SHP77 (cell line): ENCODE results near the gene KLHL13.
"Not testable (repeated sequence)": the region's sequence is repeated elsewhere in the genome, so short reads cannot be mapped to it uniquely, and the experiment has no call there.

ENCODE experiments used
- DNase-seq, 2 experiments: peaks; one replicate each; lab custom pipeline; 2025; lab: John Stamatoyannopoulos, UW

KLHL13 gene

GRCh38 chrX:117992192-117992723 lies 124.4 kb downstream of the KLHL13 start:
- DNase-seq: no peak

- DNase-seq: no peak
Observed at GRCh38 chrX:117990438-117990837, 126.2 kb downstream of the KLHL13 start.

- DNase-seq: no peak
Observed at GRCh38 chrX:117989512-117989911, 127.1 kb downstream of the KLHL13 start.

GRCh38 chrX:117987373-117987772 lies 129.2 kb downstream of the KLHL13 start:
- DNase-seq: no peak

- DNase-seq: no peak
Observed at GRCh38 chrX:117985241-117985640, 131.4 kb downstream of the KLHL13 start.

- no peak for DNase-seq
Observed at GRCh38 chrX:117982694-117983392, 133.8 kb downstream of the KLHL13 start.

- no peak for DNase-seq
Observed at GRCh38 chrX:117978402-117978801, 138.2 kb downstream of the KLHL13 start.

GRCh38 chrX:117977526-117977925 lies 139.1 kb downstream of the KLHL13 start:
- DNase-seq: no peak

GRCh38 chrX:117973110-117973807 lies 143.4 kb downstream of the KLHL13 start:
- no peak for DNase-seq

GRCh38 chrX:117972711-117973109 lies 143.9 kb downstream of the KLHL13 start:
- peak in 1 of 2 experiments; percentile 1 for DNase-seq

GRCh38 chrX:117969782-117970181 lies 146.8 kb downstream of the KLHL13 start:
- no peak for DNase-seq

- DNase-seq: no peak
Observed at GRCh38 chrX:117969328-117969727, 147.3 kb downstream of the KLHL13 start.

GRCh38 chrX:117959045-117959444 lies 157.6 kb downstream of the KLHL13 start:
- DNase-seq: no peak

GRCh38 chrX:117957128-117957527 lies 159.5 kb downstream of the KLHL13 start:
- DNase-seq: no peak

- not testable (repeated sequence) for DNase-seq
Observed at GRCh38 chrX:117939296-117939695, 177.3 kb downstream of the KLHL13 start.

- no peak for DNase-seq
Observed at GRCh38 chrX:117936118-117936517, 180.5 kb downstream of the KLHL13 start.

- DNase-seq: not testable (repeated sequence)
Observed at GRCh38 chrX:117930116-117930515, 186.5 kb downstream of the KLHL13 start.

GRCh38 chrX:117919755-117920154 lies 196.9 kb downstream of the KLHL13 start:
- no peak for DNase-seq

GRCh38 chrX:117910216-117910615 lies 206.4 kb downstream of the KLHL13 start:
- no peak for DNase-seq

GRCh38 chrX:117898226-117898625 lies 218.4 kb downstream of the KLHL13 start:
- DNase-seq: no peak

GRCh38 chrX:117895418-117895817 lies 221.2 kb downstream of the KLHL13 start:
- no peak for DNase-seq

- no peak for DNase-seq
Observed at GRCh38 chrX:117892469-117892868, 224.1 kb downstream of the KLHL13 start.

- DNase-seq: no peak
Observed at GRCh38 chrX:117871796-117872195, 244.8 kb downstream of the KLHL13 start.
